ENCODE data around the gene PRKAR2B.

GRCh38 chr7:107162475-107162874 lies 118.0 kb downstream of the PRKAR2B start:
- TF ChIP-seq CTCF (IDR thresholded peaks at IDR 0.05) (no peak), POLR2AphosphoS5 (IDR thresholded peaks at IDR 0.05) (no peak), POLR2A (IDR thresholded peaks at IDR 0.05) (no peak)

All from breast epithelium (tissue), 3 donors.